Right lung (tissue), 10 donors: ENCODE measurements around the gene PPP2R5D. TPM values are rescaled to one million over a fixed set of nuclear protein-coding genes. Genes with fewer than 3 reads are reported as not detected.
"Not testable (repeated sequence)": the region's sequence is repeated elsewhere in the genome, so short reads cannot be mapped to it uniquely, and the experiment has no call there.

Experiments
- DNase-seq, 2 donors: peaks; one replicate each; pipeline ENCODE4 v3.0.0-alpha.2; 2013
- long read RNA-seq, 8 donors: transcript quantifications; one replicate each; lab custom pipeline, GENCODE V29; 2026
- polyA plus RNA-seq, 5 donors: library from polyadenylated mRNA; unstranded; fragments of 120-200 nt; gene quantifications; one replicate each; pipeline versions ENCODE4 v1.2.1 to v1.2.3, GENCODE V29; 2013; ENCODE audit warnings: inconsistent platforms in 1 of 5, low replicate concordance in 1 of 5; ENCODE audit not compliant: insufficient read length in 5 of 5, insufficient read depth in 1 of 5

PPP2R5D gene
- 10 to 100 TPM; 60.3 to 71.3 (median 64.4) TPM for polyA plus RNA-seq
- long read RNA-seq, donor 1, transcript PPP2R5D-208 (16 exons, 3,044 nt): major isoform, 12 of 281 reads
- long read RNA-seq, donor 1, partial matches to known transcripts: 216 of 281 reads
- long read RNA-seq, donor 1, other reads (novel, unspliced or antisense): 53 of 281 reads
- long read RNA-seq, donor 2, partial matches to known transcripts: 40 of 139 reads
- long read RNA-seq, donor 2, other reads (novel, unspliced or antisense): 96 of 139 reads
- long read RNA-seq, donor 3, partial matches to known transcripts: 248 of 306 reads
- long read RNA-seq, donor 3, other reads (novel, unspliced or antisense): 56 of 306 reads
- long read RNA-seq, donor 4, transcript PPP2R5D-208 (16 exons, 3,044 nt): major isoform, 5 of 146 reads
- long read RNA-seq, donor 4, partial matches to known transcripts: 98 of 146 reads
- long read RNA-seq, donor 4, other reads (novel, unspliced or antisense): 43 of 146 reads
- long read RNA-seq, donor 5, transcript PPP2R5D-208 (16 exons, 3,044 nt): major isoform, 6 of 298 reads
- long read RNA-seq, donor 5, partial matches to known transcripts: 285 of 298 reads
- long read RNA-seq, donor 5, other reads (novel, unspliced or antisense): 6 of 298 reads
- long read RNA-seq, donor 6, transcript PPP2R5D-208 (16 exons, 3,044 nt): major isoform, 10 of 217 reads
- long read RNA-seq, donor 6, partial matches to known transcripts: 198 of 217 reads
- long read RNA-seq, donor 6, other reads (novel, unspliced or antisense): 9 of 217 reads
- long read RNA-seq, donor 7, transcript PPP2R5D-208 (16 exons, 3,044 nt): major isoform, 19 of 379 reads
- long read RNA-seq, donor 7, partial matches to known transcripts: 339 of 379 reads
- long read RNA-seq, donor 7, other reads (novel, unspliced or antisense): 21 of 379 reads
- long read RNA-seq, donor 8, partial matches to known transcripts: 61 of 80 reads
- long read RNA-seq, donor 8, other reads (novel, unspliced or antisense): 15 of 80 reads

- peak; percentile 95 to 98 for DNase-seq
These were observed at the start of gene PPP2R5D for GRCh38 chr6:42984001-42984923. Gene PPP2R5D (plus strand): TSS chr6:42984570. CDS start chr6:42984678, 108 bp downstream.

- no peak for DNase-seq
These were observed 49.0 kb upstream of the PPP2R5D start for GRCh38 chr6:42935322-42935721.

GRCh38 chr6:42936398-42936797 lies 48.0 kb upstream of the PPP2R5D start:
- DNase-seq: no peak

- DNase-seq: no peak
These were observed 46.6 kb upstream of the PPP2R5D start for GRCh38 chr6:42937548-42938427.

GRCh38 chr6:42938428-42938796 lies 46.0 kb upstream of the PPP2R5D start:
- DNase-seq: no peak

GRCh38 chr6:42938987-42939809 lies 45.2 kb upstream of the PPP2R5D start:
- no peak for DNase-seq

- no peak for DNase-seq
These were observed 44.6 kb upstream of the PPP2R5D start for GRCh38 chr6:42939810-42940167.

- no peak for DNase-seq
These were observed 43.8 kb upstream of the PPP2R5D start for GRCh38 chr6:42940493-42941045.

GRCh38 chr6:42941356-42941755 lies 43.0 kb upstream of the PPP2R5D start:
- DNase-seq: not testable (repeated sequence)

GRCh38 chr6:42942444-42942843 lies 41.9 kb upstream of the PPP2R5D start:
- no peak for DNase-seq

GRCh38 chr6:42947950-42948349 lies 36.4 kb upstream of the PPP2R5D start:
- DNase-seq: no peak

- DNase-seq: no peak
These were observed 32.0 kb upstream of the PPP2R5D start for GRCh38 chr6:42952389-42952788.

- not testable (repeated sequence) for DNase-seq
These were observed 30.0 kb upstream of the PPP2R5D start for GRCh38 chr6:42954405-42954804.

- no peak for DNase-seq
These were observed 26.2 kb upstream of the PPP2R5D start for GRCh38 chr6:42958125-42958524.

GRCh38 chr6:42959917-42960242 lies 24.5 kb upstream of the PPP2R5D start:
- no peak for DNase-seq

- peak in 1 of 2 donors; percentile 47 for DNase-seq
These were observed 23.9 kb upstream of the PPP2R5D start, which contains the start of gene GNMT for GRCh38 chr6:42960243-42961019. Gene GNMT (plus strand): TSS chr6:42960754. CDS start chr6:42960768, 14 bp downstream.

GRCh38 chr6:42961020-42961470 lies 23.3 kb upstream of the PPP2R5D start:
- no peak for DNase-seq

GRCh38 chr6:42962096-42962495 lies 22.3 kb upstream of the PPP2R5D start:
- DNase-seq: no peak
